Lung (tissue), 12 donors: ENCODE results near the gene GAN. TPM values are rescaled to one million over a fixed set of nuclear protein-coding genes. Genes with fewer than 3 reads are reported as not detected.

Experiments
- ATAC-seq: fragments of 200-7000 bp; cut with Tn5 transposase; one replicate; pipeline ENCODE4 v1.9.1; 2020; ENCODE audit warnings: moderate number of reproducible peaks; ENCODE audit not compliant: insufficient read depth, low FRiP score
- DNase-seq, 3 donors: peaks; one replicate each; pipeline ENCODE4 v3.0.0-alpha.2; 2013 to 2017
- H3K27ac ChIP-seq, 2 donors: one replicate each; pipeline ENCODE4 v1.5.1; 2013; ENCODE audit warnings: mild to moderate bottlenecking in 2 of 2, moderate library complexity in 2 of 2, control low read depth in 1 of 2, inconsistent platforms in 1 of 2, low read depth in 1 of 2, low read length in 1 of 2
- H3K27me3 ChIP-seq, 3 donors: one replicate each; pipeline ENCODE4 v1.5.1; 2013; ENCODE audit warnings: low read length in 2 of 3; ENCODE audit not compliant: control insufficient read depth in 3 of 3, insufficient read depth in 3 of 3
- H3K36me3 ChIP-seq, 4 donors: one replicate each; pipeline ENCODE4 v1.5.1; 2013; ENCODE audit warnings: low read length in 4 of 4, mild to moderate bottlenecking in 1 of 4, moderate library complexity in 1 of 4; ENCODE audit not compliant: control insufficient read depth in 4 of 4, insufficient read depth in 4 of 4
- H3K4me1 ChIP-seq, 5 donors: one replicate each; pipeline ENCODE4 v1.5.1; 2013; ENCODE audit warnings: low read length in 5 of 5, mild to moderate bottlenecking in 2 of 5, moderate library complexity in 1 of 5; ENCODE audit not compliant: control insufficient read depth in 5 of 5, insufficient read depth in 5 of 5
- H3K4me3 ChIP-seq: one replicate; pipeline ENCODE4 v1.5.1; 2013; ENCODE audit warnings: mild to moderate bottlenecking, control low read depth, moderate library complexity
- H3K9ac ChIP-seq, 2 donors: one replicate each; pipeline ENCODE4 v1.5.1; 2013; ENCODE audit warnings: low read length in 2 of 2, control low read depth in 1 of 2; ENCODE audit not compliant: insufficient read depth in 1 of 2
- H3K9me3 ChIP-seq, 4 donors: one replicate each; pipeline ENCODE4 v1.5.1; 2013; ENCODE audit warnings: low read length in 3 of 4, mild to moderate bottlenecking in 1 of 4, moderate library complexity in 1 of 4; ENCODE audit not compliant: control insufficient read depth in 4 of 4, insufficient read depth in 3 of 4
- WGBS, 2 donors: extraction: QIAGEN DNeasy Blood & Tissue Kit; methylation state at CpG; one replicate each; pipeline ENCODE4 v1.1.7; 2013; 5-methylcytosine and 5-hydroxymethylcytosine counted together
- polyA plus RNA-seq, 2 donors: library from polyadenylated mRNA; stranded (reverse); fragments of 200-250 nt; gene quantifications; one replicate each; pipeline ENCODE4 v1.2.1, GENCODE V29; 2013
- total RNA-seq, 2 donors: library from RNA; depleted of rRNA in 1 of 2; stranded (reverse); fragments of >200 nt in 1 of 2; gene quantifications; one replicate each; pipeline ENCODE4 v1.2.1, GENCODE V29; 2014 to 2021
- TF ChIP-seq, protein P1 (sequence below): IDR thresholded peaks from 2 replicates; pipeline ENCODE4 v1.5.1; 2012; ENCODE audit warnings: mild to moderate bottlenecking; ENCODE audit errors: control extremely low read depth, extremely low read depth
- donor health status: control.
- donor health status: control.
- donor health status: Bipolar disorder and iron deficiency.
- donor health status: healthy.
- donor health status: DM: yes; HTN: yes; CAD: no.

Gene GAN
- total and polyA plus RNA-seq, 4 donors = 0.76 to 9.0 (median 4.4) TPM

DNA sequence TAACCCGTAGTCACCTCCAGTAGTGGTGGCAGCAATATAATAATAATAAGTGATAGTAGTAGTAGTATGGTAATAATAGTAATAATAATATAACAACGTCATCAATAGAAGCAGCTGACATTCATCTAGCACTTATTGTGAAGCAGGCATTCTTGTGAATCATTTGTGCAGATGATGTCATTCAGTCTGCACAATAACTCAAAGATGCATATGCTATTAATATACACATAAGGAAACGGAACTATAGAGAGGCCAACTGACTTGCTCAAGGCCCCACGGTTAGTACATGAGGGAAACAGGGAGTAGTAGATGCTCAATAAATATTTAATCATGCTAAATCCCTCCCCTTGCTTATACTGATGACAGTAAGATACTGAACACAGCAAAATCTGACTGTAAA lies 35.4 kb upstream of the GAN start:
- H3K27me3 ChIP-seq = no peaks in the 10 kb centered on the region
- H3K9ac ChIP-seq = no peak overlapping the region
- DNase-seq = no peak
- WGBS, 2 donors = 67% methylated on average over 4 of the region's 4 CpGs
- H3K4me1 ChIP-seq = peaks cover 0 to 5% (median 0%) of the 10 kb centered on the region in 5 donors
- TF ChIP-seq, protein P1, sequence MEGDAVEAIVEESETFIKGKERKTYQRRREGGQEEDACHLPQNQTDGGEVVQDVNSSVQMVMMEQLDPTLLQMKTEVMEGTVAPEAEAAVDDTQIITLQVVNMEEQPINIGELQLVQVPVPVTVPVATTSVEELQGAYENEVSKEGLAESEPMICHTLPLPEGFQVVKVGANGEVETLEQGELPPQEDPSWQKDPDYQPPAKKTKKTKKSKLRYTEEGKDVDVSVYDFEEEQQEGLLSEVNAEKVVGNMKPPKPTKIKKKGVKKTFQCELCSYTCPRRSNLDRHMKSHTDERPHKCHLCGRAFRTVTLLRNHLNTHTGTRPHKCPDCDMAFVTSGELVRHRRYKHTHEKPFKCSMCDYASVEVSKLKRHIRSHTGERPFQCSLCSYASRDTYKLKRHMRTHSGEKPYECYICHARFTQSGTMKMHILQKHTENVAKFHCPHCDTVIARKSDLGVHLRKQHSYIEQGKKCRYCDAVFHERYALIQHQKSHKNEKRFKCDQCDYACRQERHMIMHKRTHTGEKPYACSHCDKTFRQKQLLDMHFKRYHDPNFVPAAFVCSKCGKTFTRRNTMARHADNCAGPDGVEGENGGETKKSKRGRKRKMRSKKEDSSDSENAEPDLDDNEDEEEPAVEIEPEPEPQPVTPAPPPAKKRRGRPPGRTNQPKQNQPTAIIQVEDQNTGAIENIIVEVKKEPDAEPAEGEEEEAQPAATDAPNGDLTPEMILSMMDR = no peak
- H3K9me3 ChIP-seq = no peaks in the 10 kb centered on the region
- no peak overlapping the region for H3K27ac ChIP-seq
- no peak for ATAC-seq
- H3K36me3 ChIP-seq = no peaks in the 10 kb centered on the region
- no peak overlapping the region for H3K4me3 ChIP-seq

DNA sequence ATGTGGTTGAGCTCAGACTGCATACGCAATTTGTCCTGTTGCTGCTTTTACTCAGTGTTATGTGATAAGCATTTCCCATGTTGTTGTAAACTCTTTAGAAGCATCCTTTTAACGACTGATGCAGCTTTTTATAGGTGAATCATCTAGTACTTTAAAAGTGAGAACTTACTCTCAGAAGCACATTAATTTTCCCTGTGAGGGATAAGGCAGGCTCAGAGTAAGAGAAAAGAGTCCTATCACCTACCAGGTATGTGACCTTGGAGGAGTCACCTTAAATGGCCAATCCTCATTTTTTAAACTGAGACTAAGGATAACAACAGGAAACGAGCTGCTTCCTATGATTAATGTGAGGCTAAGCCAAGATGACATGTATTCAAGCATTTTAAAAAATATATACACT lies 34.4 kb upstream of the GAN start:
- H3K36me3 ChIP-seq = no peaks in the 10 kb centered on the region
- no peak for DNase-seq

DNA sequence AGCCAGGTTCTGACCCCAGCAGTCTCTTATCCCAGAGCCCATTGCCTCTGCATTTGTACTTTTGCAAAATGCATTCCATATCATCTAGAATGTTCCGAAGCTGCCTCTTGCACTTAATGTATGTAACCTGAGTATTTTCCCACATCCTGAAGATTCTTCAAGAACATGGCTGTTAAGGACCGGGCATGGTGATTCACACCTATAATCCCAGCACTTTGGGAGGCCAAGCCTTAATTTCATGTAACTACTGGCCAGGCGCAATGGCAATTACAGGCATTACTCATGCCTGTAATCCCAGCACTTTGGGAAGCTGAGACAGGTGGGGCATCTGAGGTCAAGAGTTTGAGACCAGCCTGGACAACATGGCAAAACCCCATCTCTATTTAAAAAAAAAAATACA lies 31.7 kb upstream of the GAN start:
- H3K4me3 ChIP-seq = no peak overlapping the region
- DNase-seq (no peak), ATAC-seq (no peak)
- no peaks in the 10 kb centered on the region for H3K36me3 ChIP-seq
- TF ChIP-seq, protein P1 = no peak
- no peaks in the 10 kb centered on the region for H3K9me3 ChIP-seq
- no peaks in the 10 kb centered on the region for H3K27me3 ChIP-seq
- peaks cover 0 to 5% (median 0%) of the 10 kb centered on the region in 5 donors for H3K4me1 ChIP-seq
- H3K27ac ChIP-seq = no peak overlapping the region
- 93 to 95% methylated on average over 3 of the region's 3 CpGs for WGBS, 2 donors
- no peak overlapping the region for H3K9ac ChIP-seq

More for the DNA sequence above, 34.4 kb upstream of the GAN start:
- Histone ChIP-seq H3K4me3 (no peak overlapping the region), H3K9ac (no peak overlapping the region), H3K27me3 (no peaks in the 10 kb centered on the region), H3K4me1 (peaks cover 0 to 5% (median 0%) of the 10 kb centered on the region in 5 donors), H3K9me3 (no peaks in the 10 kb centered on the region), H3K27ac (no peak overlapping the region)
- WGBS, 2 donors = 39 to 42% methylated on average over 3 of the region's 3 CpGs
- no peak for ATAC-seq
- TF ChIP-seq, protein P1 = no peak

DNA sequence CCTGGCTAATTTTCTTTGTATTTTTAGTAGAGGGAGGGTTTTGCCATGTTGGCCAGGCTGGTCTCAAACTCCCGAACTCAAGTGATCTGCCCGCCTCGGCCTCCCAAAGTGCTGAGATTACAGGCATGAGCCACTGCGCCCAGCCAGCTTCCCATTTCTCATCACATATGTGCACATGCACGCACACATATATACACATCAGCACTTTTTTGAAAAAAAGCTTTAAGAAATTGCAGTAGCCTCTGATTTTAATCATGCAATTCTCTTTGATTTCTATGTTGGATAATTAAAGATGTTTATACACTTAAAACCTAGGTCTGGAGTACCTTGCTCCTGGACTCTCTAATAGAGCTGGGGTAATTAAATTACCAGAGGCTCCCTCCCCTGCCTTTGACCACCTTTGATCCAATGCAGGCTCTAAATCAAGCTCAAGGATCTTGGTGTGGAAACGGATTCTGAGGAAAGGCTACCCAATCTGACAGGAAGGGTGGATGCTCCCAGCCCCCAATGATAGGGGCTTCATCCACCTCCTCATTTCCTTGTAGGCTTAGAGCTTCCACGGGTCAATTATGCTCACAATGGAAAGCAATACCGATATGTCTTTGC lies 29.7 kb upstream of the GAN start:
- H3K36me3 ChIP-seq = no peaks in the 10 kb centered on the region
- H3K4me3 ChIP-seq = no peak overlapping the region
- H3K4me1 ChIP-seq = peaks cover 0 to 5% (median 0%) of the 10 kb centered on the region in 5 donors
- TF ChIP-seq, protein P1 = no peak
- H3K9ac ChIP-seq = no peak overlapping the region
- 77 to 84% methylated on average over 8 of the region's 8 CpGs for WGBS, 2 donors
- no peak overlapping the region for H3K27ac ChIP-seq
- DNase-seq = no peak
- H3K27me3 ChIP-seq = no peaks in the 10 kb centered on the region
- H3K9me3 ChIP-seq = no peaks in the 10 kb centered on the region
- no peak for ATAC-seq
